Epidermal melanocyte (primary cell): ENCODE measurements around the gene LUC7L.
"Not testable (repeated sequence)": the region's sequence is repeated elsewhere in the genome, so short reads cannot be mapped to it uniquely, and the experiment has no call there.

ENCODE experiments used
- DNase-seq: peaks from one replicate; pipeline ENCODE4 v3.0.0; 2011; ENCODE audit warnings: low spot score; ENCODE audit not compliant: insufficient read length

LUC7L gene

GRCh38 chr16:228852-229730 lies at the start of gene LUC7L:
Gene LUC7L (minus strand): TSS chr16:229449. CDS start chr16:229339, 110 bp downstream.
- peak; percentile 87 for DNase-seq

- DNase-seq, result no peak
Measured at GRCh38 chr16:278863-279366, 49.7 kb upstream of the LUC7L start.

GRCh38 chr16:276426-277077 lies 47.3 kb upstream of the LUC7L start:
- no peak for DNase-seq

GRCh38 chr16:275786-276232 lies 46.6 kb upstream of the LUC7L start, which contains the start of gene RGS11:
Gene RGS11 (minus strand): TSS chr16:275944. CDS start chr16:275911, 33 bp downstream.
- peak; percentile 40 for DNase-seq

GRCh38 chr16:275041-275641 lies 45.9 kb upstream of the LUC7L start:
- no peak for DNase-seq

- DNase-seq, result no peak
Measured at GRCh38 chr16:273547-274421, 44.5 kb upstream of the LUC7L start.

- no peak for DNase-seq
Measured at GRCh38 chr16:272633-273546, 43.6 kb upstream of the LUC7L start.

- no peak for DNase-seq
Measured at GRCh38 chr16:270381-271255, 41.4 kb upstream of the LUC7L start.

GRCh38 chr16:269061-269796 lies 40.0 kb upstream of the LUC7L start:
- no peak for DNase-seq

GRCh38 chr16:268141-269053 lies 39.1 kb upstream of the LUC7L start:
- no peak for DNase-seq

- not testable (repeated sequence) for DNase-seq
Measured at GRCh38 chr16:267562-267961, 38.3 kb upstream of the LUC7L start.

- no peak for DNase-seq
Measured at GRCh38 chr16:266258-267164, 37.3 kb upstream of the LUC7L start.

- DNase-seq, result no peak
Measured at GRCh38 chr16:265711-266110, 36.5 kb upstream of the LUC7L start.

GRCh38 chr16:265002-265529 lies 35.8 kb upstream of the LUC7L start:
- no peak for DNase-seq

GRCh38 chr16:264440-264951 lies 35.2 kb upstream of the LUC7L start:
- no peak for DNase-seq

- no peak for DNase-seq
Measured at GRCh38 chr16:263944-264343, 34.7 kb upstream of the LUC7L start.
